LNCAP (cell line): ENCODE data around the gene GPRC5C.

Experiments used
- TF ChIP-seq, protein P1 (sequence below): fragments of 450-650 bp; IDR thresholded peaks from 2 replicates; pipeline ENCODE4 v1.5.1; 2017; ENCODE audit warnings: mild to moderate bottlenecking

Gene GPRC5C

DNA sequence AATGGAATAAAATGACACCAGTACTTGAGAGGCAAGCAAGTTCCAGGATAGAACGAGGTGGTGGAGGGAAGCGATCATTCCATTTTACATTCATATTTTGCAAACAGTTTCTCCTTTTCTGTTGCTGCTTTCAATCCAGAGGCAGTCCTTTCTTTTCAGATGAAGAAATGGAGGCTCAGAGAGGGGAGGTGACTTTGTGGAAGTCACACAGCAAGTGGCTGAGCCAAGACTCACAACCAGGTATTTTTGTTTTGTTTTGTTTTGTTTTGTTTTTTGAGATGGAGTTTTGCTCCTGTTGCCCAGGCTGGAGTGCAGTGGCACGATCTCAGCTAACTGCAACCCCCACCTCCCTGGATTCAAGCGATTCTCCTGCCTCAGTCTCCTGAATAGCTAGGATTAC lies 35.3 kb upstream of the GPRC5C start:
- TF ChIP-seq, protein P1, sequence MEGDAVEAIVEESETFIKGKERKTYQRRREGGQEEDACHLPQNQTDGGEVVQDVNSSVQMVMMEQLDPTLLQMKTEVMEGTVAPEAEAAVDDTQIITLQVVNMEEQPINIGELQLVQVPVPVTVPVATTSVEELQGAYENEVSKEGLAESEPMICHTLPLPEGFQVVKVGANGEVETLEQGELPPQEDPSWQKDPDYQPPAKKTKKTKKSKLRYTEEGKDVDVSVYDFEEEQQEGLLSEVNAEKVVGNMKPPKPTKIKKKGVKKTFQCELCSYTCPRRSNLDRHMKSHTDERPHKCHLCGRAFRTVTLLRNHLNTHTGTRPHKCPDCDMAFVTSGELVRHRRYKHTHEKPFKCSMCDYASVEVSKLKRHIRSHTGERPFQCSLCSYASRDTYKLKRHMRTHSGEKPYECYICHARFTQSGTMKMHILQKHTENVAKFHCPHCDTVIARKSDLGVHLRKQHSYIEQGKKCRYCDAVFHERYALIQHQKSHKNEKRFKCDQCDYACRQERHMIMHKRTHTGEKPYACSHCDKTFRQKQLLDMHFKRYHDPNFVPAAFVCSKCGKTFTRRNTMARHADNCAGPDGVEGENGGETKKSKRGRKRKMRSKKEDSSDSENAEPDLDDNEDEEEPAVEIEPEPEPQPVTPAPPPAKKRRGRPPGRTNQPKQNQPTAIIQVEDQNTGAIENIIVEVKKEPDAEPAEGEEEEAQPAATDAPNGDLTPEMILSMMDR: no peak

DNA sequence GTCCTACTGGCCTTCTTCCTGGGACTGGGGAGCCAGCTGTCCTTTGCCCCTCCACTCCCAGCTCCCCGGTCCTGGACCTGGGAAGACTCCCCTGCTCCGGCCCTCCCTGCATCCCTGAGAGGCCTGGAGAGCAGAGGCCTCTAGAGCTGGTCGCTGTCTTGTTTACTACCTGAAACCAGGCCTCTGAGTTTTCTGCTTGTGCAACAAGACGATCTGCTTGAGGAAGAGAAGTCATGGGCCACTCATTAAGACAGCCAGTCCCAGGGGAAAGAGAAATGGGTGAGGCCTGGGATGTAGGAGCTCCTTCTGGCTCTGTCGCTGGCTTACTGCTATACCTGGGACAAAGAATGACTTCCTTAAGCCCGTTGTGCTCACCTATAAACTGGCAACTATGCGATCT lies 29.8 kb upstream of the GPRC5C start:
- TF ChIP-seq, protein P1: no peak

DNA sequence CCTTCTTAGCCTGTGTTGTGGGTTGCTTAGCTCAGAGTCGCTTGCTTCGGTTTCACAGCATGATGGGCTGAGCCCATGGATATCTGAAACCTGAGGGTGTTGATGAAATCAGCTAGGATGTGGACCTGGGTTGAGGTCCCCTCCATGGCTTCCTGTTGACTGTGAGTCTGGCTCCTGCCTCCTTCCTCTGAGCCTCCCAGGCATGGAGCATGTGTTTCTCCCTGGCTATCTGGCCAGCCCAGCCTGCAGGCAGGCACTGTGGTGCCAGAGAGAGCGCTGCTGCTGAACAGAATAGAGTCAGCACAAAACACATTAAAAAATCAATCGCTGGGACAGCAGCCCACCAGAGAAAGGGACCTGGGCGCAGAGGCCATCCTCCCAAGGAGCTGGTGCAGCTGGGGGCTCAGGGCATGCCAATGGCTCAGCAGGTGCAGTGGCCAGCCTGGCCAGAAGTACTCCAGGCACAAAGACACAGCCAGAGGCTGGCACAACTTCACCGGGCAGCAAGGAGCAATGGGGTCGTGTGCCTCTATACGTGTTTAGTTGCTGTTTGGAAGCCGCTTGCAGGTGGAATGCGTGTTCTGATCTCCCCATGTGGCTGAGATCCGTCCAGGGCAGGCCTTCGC lies 28.3 kb upstream of the GPRC5C start:
- TF ChIP-seq, protein P1: no peak

DNA sequence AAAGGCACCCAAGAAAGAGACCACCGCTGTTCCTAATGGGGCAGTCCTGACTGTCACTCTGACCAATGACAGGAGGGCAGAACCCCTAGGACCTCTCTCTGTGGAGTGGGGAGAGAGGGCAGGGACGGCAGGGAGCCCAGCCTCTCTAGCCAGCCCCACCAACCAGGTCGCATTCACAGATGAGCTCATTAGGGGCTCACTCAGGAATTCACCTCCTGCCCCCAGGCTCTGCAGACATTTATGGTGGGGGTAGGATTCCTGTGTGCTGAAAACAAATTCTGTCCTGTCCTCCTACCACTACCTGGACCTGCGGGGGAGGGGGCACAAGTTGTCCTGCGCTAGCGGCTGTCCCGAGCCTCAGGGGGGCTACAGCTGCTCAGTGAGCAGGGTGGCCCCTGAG lies 27.7 kb upstream of the GPRC5C start:
- TF ChIP-seq, protein P1: no peak

DNA sequence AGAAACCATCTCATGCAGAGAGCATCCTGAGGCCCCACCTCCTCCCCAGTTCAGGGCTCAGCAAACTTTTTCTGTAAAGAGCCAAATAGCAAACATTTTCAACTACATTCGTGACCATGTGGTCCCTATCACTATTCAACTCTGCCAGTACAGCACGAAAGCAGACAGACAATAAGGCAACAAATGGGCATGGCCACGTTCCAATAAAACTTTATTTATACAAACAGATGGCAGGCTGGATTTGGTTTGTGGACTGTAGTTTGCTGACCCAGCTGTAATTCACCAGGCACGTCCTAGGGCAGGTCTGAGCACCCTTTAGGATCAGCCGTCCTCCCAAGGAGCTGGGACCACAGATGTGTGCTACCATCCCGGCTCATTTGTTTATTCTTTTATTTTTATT lies 27.1 kb upstream of the GPRC5C start:
- TF ChIP-seq, protein P1: no peak

DNA sequence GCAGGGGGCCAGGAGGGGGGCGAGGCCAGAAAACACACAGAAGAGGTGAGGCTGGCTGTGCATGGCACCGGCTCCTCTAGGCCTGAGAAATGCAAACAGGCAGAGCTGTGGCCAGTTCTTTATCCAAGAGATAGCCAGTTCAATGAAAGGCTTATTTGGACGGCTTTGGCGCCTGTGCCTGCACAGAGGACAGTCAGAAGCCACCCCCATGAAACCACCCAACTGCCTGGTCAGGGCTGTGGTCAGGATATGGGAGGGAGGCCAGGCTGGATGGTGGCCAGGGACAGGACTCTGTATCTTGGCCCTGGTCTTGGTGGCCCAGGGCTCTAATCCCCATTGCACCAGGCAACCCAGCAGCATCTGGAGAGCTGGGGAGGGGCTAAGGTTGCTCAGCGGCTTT lies 24.5 kb upstream of the GPRC5C start:
- TF ChIP-seq, protein P1: no peak

DNA sequence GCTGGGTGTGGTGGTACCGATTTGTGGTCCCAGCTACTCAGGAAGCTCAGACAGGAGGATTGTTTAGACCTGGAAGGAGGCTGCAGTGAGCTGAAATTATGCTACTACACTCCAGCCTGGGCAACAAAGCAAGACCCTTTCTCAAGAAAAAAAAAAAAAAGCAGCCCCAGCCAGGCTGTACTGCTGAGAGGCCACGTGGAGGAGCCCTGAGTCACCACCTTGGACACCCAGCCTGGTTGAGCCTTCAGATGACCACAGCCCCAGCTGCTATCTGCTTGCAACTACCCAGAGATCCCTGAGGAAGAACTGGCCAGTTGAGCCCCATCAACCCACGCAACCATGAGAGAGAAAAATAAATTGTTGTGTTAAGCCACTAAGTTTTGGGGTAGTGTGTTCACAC lies 23.6 kb upstream of the GPRC5C start:
- TF ChIP-seq, protein P1: no peak

DNA sequence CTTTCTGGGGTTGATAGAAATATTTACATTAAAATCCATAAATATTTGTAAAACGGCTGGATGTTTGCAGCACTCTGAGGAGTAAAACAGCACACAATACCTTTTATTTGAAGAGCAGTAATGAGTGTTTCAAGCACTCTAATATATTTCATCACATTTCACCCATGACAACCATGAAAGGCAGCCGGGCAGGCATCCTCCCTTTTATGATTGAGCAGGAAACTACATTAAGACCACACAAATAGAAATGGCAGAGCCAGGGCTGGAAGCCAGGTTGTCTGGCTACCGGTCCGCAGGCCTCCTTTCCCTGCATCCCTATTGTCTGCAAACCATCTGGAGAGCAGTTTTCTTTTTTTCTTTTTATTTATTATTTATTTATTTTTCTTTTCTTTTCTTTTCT lies 23.1 kb upstream of the GPRC5C start:
- TF ChIP-seq, protein P1: no peak
